NT2/D1 (cell line): ENCODE results near the gene ZFC3H1.

Source experiments
- DNase-seq: peaks from one replicate; pipeline ENCODE4 v3.0.0-alpha.2; 2011; ENCODE audit warnings: low read depth, low spot score
- H3K27me3 ChIP-seq: 2 replicates; pipeline ENCODE4 v1.6.0; 2011; ENCODE audit warnings: mild to moderate bottlenecking; ENCODE audit not compliant: insufficient read length, insufficient read depth
- H3K36me3 ChIP-seq: 2 replicates; pipeline ENCODE4 v1.6.1; 2011; ENCODE audit warnings: mild to moderate bottlenecking, low read length, mixed read lengths; ENCODE audit not compliant: insufficient read depth, insufficient read length
- H3K4me1 ChIP-seq: 2 replicates; pipeline ENCODE4 v1.5.1; 2011; ENCODE audit not compliant: insufficient read depth, insufficient read length
- H3K4me3 ChIP-seq: 2 replicates; pipeline ENCODE4 v1.5.1; 2011; ENCODE audit warnings: low read depth; ENCODE audit not compliant: insufficient read length
- H3K9ac ChIP-seq: 2 replicates; pipeline ENCODE4 v1.6.0; 2011; ENCODE audit warnings: low read depth; ENCODE audit not compliant: insufficient read length
- H3K9me3 ChIP-seq: 2 replicates; pipeline ENCODE4 v1.5.1; 2011; ENCODE audit warnings: mild to moderate bottlenecking, low read length; ENCODE audit not compliant: insufficient read depth
- SUZ12 ChIP-seq: IDR thresholded peaks from 2 replicates; pipeline ENCODE4 v1.6.1; 2011; ENCODE audit not compliant: insufficient read length, insufficient read depth; ENCODE audit errors: extremely low read depth
- YY1 ChIP-seq: IDR thresholded peaks from 2 replicates; pipeline ENCODE4 v1.6.1; 2011; ENCODE audit not compliant: insufficient read length, insufficient read depth
- ZNF274 ChIP-seq: IDR thresholded peaks from 2 replicates; pipeline ENCODE4 v1.6.1; 2011; ENCODE audit warnings: mild to moderate bottlenecking, low read depth, low read length

ZFC3H1 gene

DNA sequence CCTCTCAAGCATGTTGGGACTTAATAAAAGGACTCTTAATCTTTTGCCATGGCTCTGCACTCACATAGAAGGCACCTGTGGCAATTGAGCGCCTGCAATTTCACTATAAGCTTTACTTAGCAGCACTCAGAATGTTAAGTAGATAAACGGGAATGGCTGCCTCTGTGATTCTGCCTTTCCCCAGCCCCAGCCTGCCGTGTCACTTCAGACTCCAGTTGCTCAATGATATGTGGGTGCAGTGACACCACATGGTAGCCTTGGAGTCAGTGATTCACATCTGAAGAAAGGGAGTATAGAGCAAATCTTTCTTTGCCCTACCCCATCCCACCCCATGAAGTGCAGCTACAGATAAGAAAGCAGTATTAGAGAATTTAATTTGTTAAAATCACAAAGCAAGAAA, 96.1 kb downstream of the ZFC3H1 start:
- no peaks in the 10 kb centered on the region for H3K4me1 ChIP-seq
- H3K27me3 ChIP-seq = no peaks in the 10 kb centered on the region
- H3K9ac ChIP-seq = no peak overlapping the region
- H3K9me3 ChIP-seq = no peaks in the 10 kb centered on the region
- no peak overlapping the region for H3K4me3 ChIP-seq
- DNase-seq = no peak
- no peak for TF ChIP-seq YY1
- TF ChIP-seq SUZ12 = no peak
- no peak for TF ChIP-seq ZNF274
- no peaks in the 10 kb centered on the region for H3K36me3 ChIP-seq

DNA sequence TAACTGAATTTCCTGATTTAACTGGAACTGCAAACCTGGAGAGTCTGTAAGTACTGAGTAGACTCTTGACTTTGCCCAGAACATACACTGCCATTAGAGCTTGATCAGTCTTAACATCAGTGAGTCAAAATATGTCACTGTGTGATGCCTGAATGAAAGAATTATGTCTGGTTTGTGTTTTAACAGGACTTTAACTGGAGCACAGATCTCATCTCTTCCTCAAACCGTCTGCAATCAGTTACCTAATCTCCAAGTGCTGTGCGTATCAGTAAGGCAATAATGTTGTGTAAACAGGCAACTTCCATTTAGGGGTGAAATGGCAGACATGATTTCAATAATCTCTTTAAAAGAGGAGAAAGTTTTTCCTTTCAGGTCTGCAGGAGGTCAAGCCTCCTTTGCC, 97.0 kb downstream of the ZFC3H1 start:
- H3K4me1 ChIP-seq = no peaks in the 10 kb centered on the region
- TF ChIP-seq ZNF274 = no peak
- no peak for TF ChIP-seq YY1
- H3K36me3 ChIP-seq = no peaks in the 10 kb centered on the region
- H3K9ac ChIP-seq = no peak overlapping the region
- DNase-seq = no peak
- H3K27me3 ChIP-seq = no peaks in the 10 kb centered on the region
- H3K4me3 ChIP-seq = no peak overlapping the region
- H3K9me3 ChIP-seq = no peaks in the 10 kb centered on the region

DNA sequence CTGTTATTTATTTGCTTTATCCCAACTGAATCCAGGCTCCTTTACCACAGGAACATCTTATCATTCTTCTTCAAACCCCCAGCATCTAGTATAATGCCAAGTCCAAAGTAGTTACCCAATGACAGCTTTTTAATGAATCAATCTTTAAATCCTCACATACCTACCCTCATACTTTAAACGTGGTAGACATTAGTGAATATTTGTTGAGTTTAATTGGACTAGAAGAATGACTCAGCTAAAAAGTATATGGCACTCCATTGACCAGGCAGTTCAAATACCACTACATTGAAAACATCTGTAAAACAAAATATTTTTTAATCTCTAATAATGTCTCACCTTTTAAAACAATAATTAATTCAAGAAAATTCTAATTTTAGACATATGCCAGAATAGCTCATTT, 98.1 kb downstream of the ZFC3H1 start:
- no peaks in the 10 kb centered on the region for H3K36me3 ChIP-seq
- no peaks in the 10 kb centered on the region for H3K9me3 ChIP-seq
- no peak overlapping the region for H3K4me3 ChIP-seq
- no peaks in the 10 kb centered on the region for H3K27me3 ChIP-seq
- no peak overlapping the region for H3K9ac ChIP-seq
- TF ChIP-seq SUZ12 = no peak
- no peak for TF ChIP-seq YY1
- no peak for TF ChIP-seq ZNF274
- no peaks in the 10 kb centered on the region for H3K4me1 ChIP-seq
- no peak for DNase-seq

DNA sequence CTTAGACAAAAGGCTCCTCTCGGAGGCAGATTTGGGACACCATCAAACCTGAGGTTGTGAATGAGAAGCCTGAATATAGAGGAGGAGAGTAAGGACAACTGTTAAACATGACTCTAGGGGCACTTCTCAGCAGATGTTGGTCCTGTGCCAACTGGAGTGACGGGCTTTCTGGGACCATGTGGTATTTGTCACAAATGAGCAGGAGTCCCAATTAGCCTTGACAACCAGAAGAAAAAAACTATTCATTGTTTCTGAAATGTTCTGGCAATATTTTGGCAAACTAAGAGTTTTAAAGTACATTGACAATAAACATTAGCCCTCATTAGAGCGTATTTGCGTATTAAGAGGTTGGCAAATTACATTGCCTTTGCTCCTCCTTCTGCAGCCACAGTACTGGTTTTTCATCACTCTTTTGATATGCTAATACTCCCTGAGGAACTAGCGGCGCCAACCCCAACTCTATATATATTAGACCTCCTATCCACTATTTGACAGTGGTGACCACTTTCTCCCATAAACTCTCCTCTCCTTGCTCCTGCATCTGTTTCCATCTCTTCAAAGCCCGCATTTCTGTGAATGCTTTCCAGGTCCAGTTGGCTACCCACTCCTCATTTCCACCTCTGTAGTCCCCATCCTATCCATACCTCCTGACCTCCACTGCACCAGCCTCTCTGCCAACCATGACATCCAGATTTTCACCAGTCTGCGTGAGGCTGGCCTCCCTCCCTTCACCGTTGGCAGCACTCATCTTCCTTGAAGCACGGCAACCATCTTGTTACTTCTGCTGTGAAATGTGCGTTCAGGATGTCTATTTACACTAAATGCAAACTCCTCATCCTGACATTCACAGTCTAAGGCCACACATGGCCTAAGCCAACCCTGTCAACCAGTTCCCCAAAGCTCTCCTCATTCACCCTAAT, 100.7 kb downstream of the ZFC3H1 start:
- TF ChIP-seq YY1 (no peak), SUZ12 (no peak), ZNF274 (no peak)
- Histone ChIP-seq H3K9ac (no peak overlapping the region), H3K4me3 (no peak overlapping the region), H3K9me3 (no peaks in the 10 kb centered on the region), H3K36me3 (no peaks in the 10 kb centered on the region), H3K4me1 (no peaks in the 10 kb centered on the region), H3K27me3 (no peaks in the 10 kb centered on the region)
- DNase-seq = no peak
